ENCODE measurements around the gene OTOG. TPM values are rescaled to one million over a fixed set of nuclear protein-coding genes. Genes with fewer than 3 reads are reported as not detected.

Gene OTOG
- total RNA-seq, 4 donors from 2014 or later: 0.09 TPM; not detected in 3

GRCh38 chr11:17634776-17635550, 87.9 kb downstream of the OTOG start:
- Histone ChIP-seq H3K27ac (no peak overlapping the region), H3K4me1 (no peaks in the 10 kb centered on the region), H3K4me3 (no peak overlapping the region), H3K36me3 (no peaks in the 10 kb centered on the region), H3K27me3 (no peaks in the 10 kb centered on the region), H3K9me3 (no peaks in the 10 kb centered on the region)
- TF ChIP-seq CTCF (IDR thresholded peaks at IDR 0.05): no peak
- no peak for TF ChIP-seq POLR2A (IDR thresholded peaks at IDR 0.05)
- no peak for DNase-seq

DNA sequence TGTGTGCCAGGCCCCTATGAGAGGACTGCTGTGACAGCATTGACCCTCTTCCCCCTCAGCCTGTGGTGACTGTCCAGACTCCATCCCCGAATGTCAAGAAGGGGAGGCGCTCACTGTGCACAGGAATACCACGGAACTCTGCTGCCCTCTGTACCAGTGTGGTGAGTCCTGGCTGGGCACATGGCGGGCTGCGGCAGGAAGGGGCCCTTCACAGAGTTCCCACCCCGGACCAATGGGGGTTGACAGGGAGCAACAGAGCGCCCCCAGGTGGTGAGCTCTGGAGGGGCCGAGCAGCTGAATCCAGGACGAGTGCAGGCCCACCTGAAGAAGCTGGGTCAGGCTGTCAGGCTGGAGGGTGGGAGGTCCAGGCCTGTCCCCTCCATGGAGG, 88.5 kb downstream of the OTOG start:
- Histone ChIP-seq H3K27me3 (no peaks in the 10 kb centered on the region), H3K27ac (no peak overlapping the region), H3K4me1 (no peaks in the 10 kb centered on the region), H3K36me3 (no peaks in the 10 kb centered on the region), H3K4me3 (no peak overlapping the region), H3K9me3 (no peaks in the 10 kb centered on the region)
- TF ChIP-seq CTCF (IDR thresholded peaks at IDR 0.05) (no peak), POLR2A (IDR thresholded peaks at IDR 0.05) (no peak)
- DNase-seq: no peak

- Histone ChIP-seq H3K4me1 (no peaks in the 10 kb centered on the region), H3K4me3 (no peak overlapping the region), H3K36me3 (no peaks in the 10 kb centered on the region), H3K27ac (no peak overlapping the region), H3K9me3 (no peaks in the 10 kb centered on the region), H3K27me3 (no peaks in the 10 kb centered on the region)
- no peak for TF ChIP-seq CTCF (IDR thresholded peaks at IDR 0.05)
- no peak for TF ChIP-seq POLR2A (IDR thresholded peaks at IDR 0.05)
- DNase-seq: no peak
These were observed 89.7 kb downstream of the OTOG start for GRCh38 chr11:17636721-17637120.

GRCh38 chr11:17637901-17638300, 90.8 kb downstream of the OTOG start:
- Histone ChIP-seq H3K9me3 (no peaks in the 10 kb centered on the region), H3K4me1 (no peaks in the 10 kb centered on the region), H3K36me3 (no peaks in the 10 kb centered on the region), H3K27ac (no peak overlapping the region), H3K4me3 (no peak overlapping the region), H3K27me3 (no peaks in the 10 kb centered on the region)
- no peak for DNase-seq
- no peak for TF ChIP-seq POLR2A (IDR thresholded peaks at IDR 0.05)
- TF ChIP-seq CTCF (IDR thresholded peaks at IDR 0.05): no peak

GRCh38 chr11:17638311-17638710, 91.3 kb downstream of the OTOG start:
- Histone ChIP-seq H3K27ac (no peak overlapping the region), H3K27me3 (no peaks in the 10 kb centered on the region), H3K4me3 (no peak overlapping the region), H3K4me1 (no peaks in the 10 kb centered on the region), H3K9me3 (no peaks in the 10 kb centered on the region), H3K36me3 (no peaks in the 10 kb centered on the region)
- TF ChIP-seq POLR2A (IDR thresholded peaks at IDR 0.05) (no peak), CTCF (IDR thresholded peaks at IDR 0.05) (no peak)
- no peak for DNase-seq

Data from Peyer's patch (tissue), 4 donors.